ENCODE measurements around the gene BCAP31.
"Not testable (repeated sequence)": the region's sequence is repeated elsewhere in the genome, so short reads cannot be mapped to it uniquely, and the experiment has no call there.

The BCAP31 gene

DNA sequence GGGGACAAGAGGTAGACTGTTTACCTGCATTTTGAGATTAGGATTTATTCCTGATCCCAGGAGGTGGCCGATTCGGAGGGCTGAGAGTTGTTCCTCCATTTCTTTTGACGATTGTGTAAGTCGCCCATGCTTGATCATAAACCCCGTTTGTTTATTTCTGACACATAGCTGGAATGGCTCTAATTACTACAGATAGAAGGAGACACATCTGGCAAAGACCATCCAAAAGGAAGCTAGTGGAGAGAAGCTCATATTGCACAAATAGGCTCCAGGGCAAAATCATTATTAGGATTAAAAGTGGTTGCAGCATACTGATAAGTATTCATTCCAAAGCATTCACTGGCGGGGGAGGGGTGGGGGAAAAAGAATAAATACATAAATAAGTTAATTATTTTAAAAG lies 22.8 kb upstream of the BCAP31 start:
- H3K4me3 ChIP-seq (ENCODE audit: low read length); H3K27ac ChIP-seq (ENCODE audit: low read depth, low read length); H3K9ac ChIP-seq (ENCODE audit: low read length); H3K36me3 ChIP-seq (ENCODE audit: control insufficient read depth, insufficient read depth, low read length); H3K27me3 ChIP-seq (ENCODE audit: control insufficient read depth, insufficient read depth, low read length); H3K4me1 ChIP-seq (ENCODE audit: control insufficient read depth, insufficient read depth, low read length): not testable (repeated sequence)

GRCh38 chrX:153746359-153746758 lies 22.2 kb upstream of the BCAP31 start:
- Histone ChIP-seq H3K4me1 (ENCODE audit: control insufficient read depth, insufficient read depth, low read length) (peaks cover 3% of the 10 kb centered on the region), H3K4me3 (ENCODE audit: low read length) (no peak overlapping the region), H3K36me3 (ENCODE audit: control insufficient read depth, insufficient read depth, low read length) (no peaks in the 10 kb centered on the region), H3K27ac (ENCODE audit: low read depth, low read length) (no peak overlapping the region), H3K9ac (ENCODE audit: low read length) (no peak overlapping the region), H3K27me3 (ENCODE audit: control insufficient read depth, insufficient read depth, low read length) (no peaks in the 10 kb centered on the region)

DNA sequence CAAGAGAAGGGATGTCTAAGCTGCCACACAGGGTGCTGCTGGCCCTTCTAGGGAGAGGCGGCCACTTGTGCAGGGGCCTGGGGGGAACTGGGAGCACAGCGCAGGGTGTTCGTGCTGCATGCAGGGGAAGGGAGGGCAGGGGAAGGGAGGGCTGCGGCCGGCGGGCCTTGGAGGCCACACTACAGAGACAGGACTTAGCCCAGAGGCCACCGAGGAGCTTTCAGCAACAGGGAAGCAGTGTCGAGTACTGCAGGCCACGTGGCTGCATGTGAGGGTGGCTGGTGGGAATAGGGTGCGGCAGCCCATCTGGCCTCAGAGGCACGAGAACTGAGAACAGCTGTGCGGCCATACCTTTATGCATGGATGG lies 20.9 kb upstream of the BCAP31 start:
- H3K9ac ChIP-seq (ENCODE audit: low read length); H3K4me3 ChIP-seq (ENCODE audit: low read length); H3K4me1 ChIP-seq (ENCODE audit: control insufficient read depth, insufficient read depth, low read length); H3K36me3 ChIP-seq (ENCODE audit: control insufficient read depth, insufficient read depth, low read length); H3K27me3 ChIP-seq (ENCODE audit: control insufficient read depth, insufficient read depth, low read length): not testable (repeated sequence)
- H3K27ac ChIP-seq (ENCODE audit: low read depth, low read length), result peak overlapping the region; percentile 71

DNA sequence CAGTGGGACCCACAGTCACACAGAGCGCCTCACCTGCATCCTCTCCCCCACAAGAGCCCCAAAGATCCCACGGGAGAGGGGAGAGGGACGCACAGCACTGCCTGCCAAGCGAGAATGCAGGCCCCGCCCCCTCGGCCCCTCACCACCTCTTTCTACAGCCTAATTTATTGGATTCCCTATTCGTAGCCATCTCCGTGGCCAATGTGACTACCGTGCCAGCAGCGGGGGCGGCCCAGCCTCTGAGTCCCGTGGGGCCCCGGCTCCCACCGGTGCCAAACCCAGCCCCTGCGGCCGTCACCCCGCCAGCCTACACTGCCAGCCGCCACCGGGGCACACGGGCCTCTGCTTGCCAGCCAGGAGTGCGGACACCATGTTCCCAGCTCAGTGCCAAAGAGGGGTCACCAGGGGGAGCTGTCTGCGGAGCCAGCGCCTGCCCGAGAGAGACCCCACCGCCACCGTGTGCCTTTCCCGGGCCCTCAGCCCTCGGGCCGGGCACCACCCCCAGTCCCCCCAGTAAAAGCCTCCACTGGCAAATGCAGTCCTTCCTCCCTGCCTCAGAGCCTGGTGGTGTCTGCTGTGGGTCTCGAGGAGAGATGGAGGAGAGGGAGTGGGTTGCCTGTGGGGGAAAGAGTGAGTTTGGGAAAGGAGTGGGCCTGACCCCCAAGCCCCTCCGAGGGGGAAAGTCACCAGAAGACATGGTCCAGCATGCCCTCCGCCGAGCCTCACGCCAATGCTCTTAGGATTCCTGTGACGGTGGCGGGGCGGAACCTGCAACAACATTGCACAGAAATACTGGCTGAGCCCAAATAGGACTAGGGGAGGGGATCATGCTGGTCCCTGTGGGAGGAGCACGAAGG lies 20.3 kb upstream of the BCAP31 start:
- H3K4me3 ChIP-seq (ENCODE audit: low read length), result peak overlapping the region; percentile 2
- H3K9ac ChIP-seq (ENCODE audit: low read length), result no peak overlapping the region
- H3K27me3 ChIP-seq (ENCODE audit: control insufficient read depth, insufficient read depth, low read length), result no peaks in the 10 kb centered on the region
- no peaks in the 10 kb centered on the region for H3K36me3 ChIP-seq (ENCODE audit: control insufficient read depth, insufficient read depth, low read length)
- H3K27ac ChIP-seq (ENCODE audit: low read depth, low read length), result peak overlapping the region; percentile 71
- peaks cover 3% of the 10 kb centered on the region for H3K4me1 ChIP-seq (ENCODE audit: control insufficient read depth, insufficient read depth, low read length)

GRCh38 chrX:153743468-153744209 lies 19.5 kb upstream of the BCAP31 start:
- H3K36me3 ChIP-seq (ENCODE audit: control insufficient read depth, insufficient read depth, low read length); H3K27me3 ChIP-seq (ENCODE audit: control insufficient read depth, insufficient read depth, low read length); H3K9ac ChIP-seq (ENCODE audit: low read length); H3K4me1 ChIP-seq (ENCODE audit: control insufficient read depth, insufficient read depth, low read length): not testable (repeated sequence)
- Histone ChIP-seq H3K27ac (ENCODE audit: low read depth, low read length) (peak overlapping the region; percentile 71), H3K4me3 (ENCODE audit: low read length) (peak overlapping the region; percentile 15)

GRCh38 chrX:153742796-153743467 lies 18.7 kb upstream of the BCAP31 start:
- not testable (repeated sequence) for H3K9ac ChIP-seq (ENCODE audit: low read length); H3K4me1 ChIP-seq (ENCODE audit: control insufficient read depth, insufficient read depth, low read length); H3K27me3 ChIP-seq (ENCODE audit: control insufficient read depth, insufficient read depth, low read length); H3K36me3 ChIP-seq (ENCODE audit: control insufficient read depth, insufficient read depth, low read length)
- H3K27ac ChIP-seq (ENCODE audit: low read depth, low read length), result peak overlapping the region; percentile 71
- H3K4me3 ChIP-seq (ENCODE audit: low read length), result peak overlapping the region; percentile 15

GRCh38 chrX:153742111-153742510 lies 17.9 kb upstream of the BCAP31 start:
- H3K27ac ChIP-seq (ENCODE audit: low read depth, low read length); H3K9ac ChIP-seq (ENCODE audit: low read length); H3K4me3 ChIP-seq (ENCODE audit: low read length); H3K4me1 ChIP-seq (ENCODE audit: control insufficient read depth, insufficient read depth, low read length); H3K27me3 ChIP-seq (ENCODE audit: control insufficient read depth, insufficient read depth, low read length); H3K36me3 ChIP-seq (ENCODE audit: control insufficient read depth, insufficient read depth, low read length): not testable (repeated sequence)

DNA sequence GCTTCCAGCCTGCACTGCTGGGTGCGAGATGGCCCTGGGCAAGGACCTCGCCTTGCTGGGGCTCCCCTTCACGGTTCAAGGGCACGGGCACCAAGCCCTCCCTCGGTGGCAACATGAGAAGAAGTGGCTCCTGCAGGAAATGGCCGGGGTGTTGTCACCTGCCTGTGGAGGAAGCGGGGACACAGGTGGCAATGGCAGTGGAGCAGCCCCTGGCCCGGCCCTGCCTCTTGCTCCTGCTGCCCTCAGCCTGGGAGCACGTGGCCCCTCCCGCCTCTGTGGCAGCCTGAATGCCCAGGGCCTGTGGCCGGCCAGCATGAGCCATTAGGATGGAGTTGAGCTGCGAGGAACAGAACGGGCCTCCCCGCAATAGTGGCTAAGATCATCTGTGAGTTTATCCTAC lies 17.3 kb upstream of the BCAP31 start:
- Histone ChIP-seq H3K27me3 (ENCODE audit: control insufficient read depth, insufficient read depth, low read length) (peaks cover 3% of the 10 kb centered on the region), H3K9ac (ENCODE audit: low read length) (no peak overlapping the region), H3K4me1 (ENCODE audit: control insufficient read depth, insufficient read depth, low read length) (peaks cover 3% of the 10 kb centered on the region), H3K4me3 (ENCODE audit: low read length) (no peak overlapping the region), H3K36me3 (ENCODE audit: control insufficient read depth, insufficient read depth, low read length) (no peaks in the 10 kb centered on the region), H3K27ac (ENCODE audit: low read depth, low read length) (no peak overlapping the region)

GRCh38 chrX:153740631-153741222 lies 16.5 kb upstream of the BCAP31 start:
- no peaks in the 10 kb centered on the region for H3K36me3 ChIP-seq (ENCODE audit: control insufficient read depth, insufficient read depth, low read length)
- H3K27ac ChIP-seq (ENCODE audit: low read depth, low read length), result no peak overlapping the region
- peaks cover 3% of the 10 kb centered on the region for H3K27me3 ChIP-seq (ENCODE audit: control insufficient read depth, insufficient read depth, low read length)
- H3K4me3 ChIP-seq (ENCODE audit: low read length), result no peak overlapping the region
- H3K4me1 ChIP-seq (ENCODE audit: control insufficient read depth, insufficient read depth, low read length), result peaks cover 3% of the 10 kb centered on the region
- H3K9ac ChIP-seq (ENCODE audit: low read length), result no peak overlapping the region

GRCh38 chrX:153739754-153740486 lies 15.7 kb upstream of the BCAP31 start:
- Histone ChIP-seq H3K27ac (ENCODE audit: low read depth, low read length) (no peak overlapping the region), H3K4me1 (ENCODE audit: control insufficient read depth, insufficient read depth, low read length) (peaks cover 3% of the 10 kb centered on the region)

GRCh38 chrX:153738056-153738605 lies 13.9 kb upstream of the BCAP31 start:
- Histone ChIP-seq H3K27ac (ENCODE audit: low read depth, low read length) (no peak overlapping the region), H3K4me3 (ENCODE audit: low read length) (no peak overlapping the region), H3K27me3 (ENCODE audit: control insufficient read depth, insufficient read depth, low read length) (peaks cover 3% of the 10 kb centered on the region), H3K36me3 (ENCODE audit: control insufficient read depth, insufficient read depth, low read length) (no peaks in the 10 kb centered on the region), H3K9ac (ENCODE audit: low read length) (no peak overlapping the region), H3K4me1 (ENCODE audit: control insufficient read depth, insufficient read depth, low read length) (no peaks in the 10 kb centered on the region)

More at GRCh38 chrX:153739754-153740486, 15.7 kb upstream of the BCAP31 start:
- Histone ChIP-seq H3K27me3 (ENCODE audit: control insufficient read depth, insufficient read depth, low read length) (peaks cover 3% of the 10 kb centered on the region), H3K36me3 (ENCODE audit: control insufficient read depth, insufficient read depth, low read length) (no peaks in the 10 kb centered on the region), H3K4me3 (ENCODE audit: low read length) (no peak overlapping the region), H3K9ac (ENCODE audit: low read length) (no peak overlapping the region)
